ENCODE results near the gene NELL1.

NELL1 gene

DNA sequence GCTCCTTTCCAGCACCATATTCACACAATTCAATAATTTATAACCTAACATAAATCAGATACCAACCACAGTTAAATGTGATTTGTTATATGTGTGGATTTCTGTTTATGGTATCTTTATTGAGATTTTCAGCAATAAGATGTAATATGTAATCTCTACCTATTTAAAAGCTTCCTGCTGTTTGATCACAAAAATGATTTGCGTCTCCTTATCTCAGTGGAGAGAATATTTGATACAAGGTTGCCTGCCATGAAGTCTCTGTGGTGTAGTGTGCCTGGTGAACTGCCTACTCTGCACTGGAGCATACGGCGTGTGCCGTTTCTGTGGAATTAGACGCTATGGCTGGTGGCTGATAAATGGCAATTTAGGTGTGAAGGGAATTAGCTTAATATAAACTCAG is 741.1 kb downstream of the NELL1 start:
- no peak overlapping the region for H2AFZ ChIP-seq (ENCODE audit: low read depth, low read length)
- no peaks in the 10 kb centered on the region for H3K36me3 ChIP-seq (ENCODE audit: insufficient read depth, low read length)
- ATAC-seq (ENCODE audit: insufficient read depth, low read depth) (no peak), DNase-seq (no peak)
- H3K27ac ChIP-seq (ENCODE audit: low read length): no peak overlapping the region
- H3K4me1 ChIP-seq (ENCODE audit: insufficient read depth, low read length): no peaks in the 10 kb centered on the region
- H3K9ac ChIP-seq (ENCODE audit: low read depth, low read length): no peak overlapping the region
- H3K4me2 ChIP-seq (ENCODE audit: insufficient read depth, low read length): no peak overlapping the region
- no peaks in the 10 kb centered on the region for H3K79me2 ChIP-seq (ENCODE audit: insufficient read depth, low read length)
- no peaks in the 10 kb centered on the region for H4K20me1 ChIP-seq (ENCODE audit: insufficient read depth, low read length)
- H3K4me3 ChIP-seq (ENCODE audit: low read depth in 1 of 2, low read length in 2 of 2): no peak overlapping the region
- no peaks in the 10 kb centered on the region for H3K27me3 ChIP-seq (ENCODE audit: insufficient read depth, low read length, poor library complexity)
- TF ChIP-seq, protein P1, sequence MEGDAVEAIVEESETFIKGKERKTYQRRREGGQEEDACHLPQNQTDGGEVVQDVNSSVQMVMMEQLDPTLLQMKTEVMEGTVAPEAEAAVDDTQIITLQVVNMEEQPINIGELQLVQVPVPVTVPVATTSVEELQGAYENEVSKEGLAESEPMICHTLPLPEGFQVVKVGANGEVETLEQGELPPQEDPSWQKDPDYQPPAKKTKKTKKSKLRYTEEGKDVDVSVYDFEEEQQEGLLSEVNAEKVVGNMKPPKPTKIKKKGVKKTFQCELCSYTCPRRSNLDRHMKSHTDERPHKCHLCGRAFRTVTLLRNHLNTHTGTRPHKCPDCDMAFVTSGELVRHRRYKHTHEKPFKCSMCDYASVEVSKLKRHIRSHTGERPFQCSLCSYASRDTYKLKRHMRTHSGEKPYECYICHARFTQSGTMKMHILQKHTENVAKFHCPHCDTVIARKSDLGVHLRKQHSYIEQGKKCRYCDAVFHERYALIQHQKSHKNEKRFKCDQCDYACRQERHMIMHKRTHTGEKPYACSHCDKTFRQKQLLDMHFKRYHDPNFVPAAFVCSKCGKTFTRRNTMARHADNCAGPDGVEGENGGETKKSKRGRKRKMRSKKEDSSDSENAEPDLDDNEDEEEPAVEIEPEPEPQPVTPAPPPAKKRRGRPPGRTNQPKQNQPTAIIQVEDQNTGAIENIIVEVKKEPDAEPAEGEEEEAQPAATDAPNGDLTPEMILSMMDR (IDR thresholded peaks at IDR 0.05; ENCODE audit: borderline replicate concordance, extremely low read depth, low read length, poor library complexity, severe bottlenecking): no peak
- TF ChIP-seq EZH2 (IDR thresholded peaks at IDR 0.05; ENCODE audit: borderline replicate concordance, low read depth, low read length, severe bottlenecking): no peak
- H3K9me3 ChIP-seq (ENCODE audit: insufficient read depth, low read length, severe bottlenecking): no peaks in the 10 kb centered on the region

DNA sequence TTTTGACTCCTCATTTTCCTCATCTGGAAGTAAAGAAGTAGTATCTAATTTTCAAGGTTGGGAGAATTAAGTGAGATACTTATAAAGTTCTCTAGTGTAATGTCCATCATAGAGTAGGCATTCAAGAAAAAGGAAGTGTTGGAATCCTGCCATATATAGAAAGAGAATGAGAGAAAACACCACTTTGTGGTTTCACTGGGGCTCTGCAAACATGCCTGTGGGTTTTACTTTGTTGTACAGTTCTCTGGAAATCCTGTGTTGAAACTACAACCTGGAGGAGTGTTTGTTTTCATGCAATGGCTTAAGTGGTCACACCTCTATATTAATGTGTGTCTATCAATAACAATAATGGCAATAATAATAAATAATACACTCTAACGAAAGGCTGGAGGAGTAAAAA is 741.7 kb downstream of the NELL1 start:
- no peaks in the 10 kb centered on the region for H4K20me1 ChIP-seq (ENCODE audit: insufficient read depth, low read length)
- no peak overlapping the region for H3K4me2 ChIP-seq (ENCODE audit: insufficient read depth, low read length)
- H2AFZ ChIP-seq (ENCODE audit: low read depth, low read length): no peak overlapping the region

DNA sequence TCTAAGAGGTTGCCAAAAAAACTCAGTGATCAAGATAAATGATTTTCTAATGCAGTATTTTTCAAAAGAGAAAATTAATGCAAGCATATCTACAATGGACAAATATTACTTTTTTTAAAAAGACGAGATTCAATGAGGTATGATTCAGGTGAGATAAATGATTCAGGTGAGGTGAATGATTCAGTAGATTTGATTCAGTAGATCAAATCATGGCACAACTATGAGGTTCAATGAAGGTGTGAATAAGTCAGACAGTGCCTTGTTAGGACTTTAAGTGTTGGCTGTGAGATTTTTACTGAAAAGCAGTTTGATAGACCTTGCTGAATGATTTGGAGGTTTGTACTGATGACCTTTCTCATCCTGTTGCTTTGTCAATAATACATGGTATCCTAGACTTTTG is 742.2 kb downstream of the NELL1 start:
- TF ChIP-seq, protein P1 (IDR thresholded peaks at IDR 0.05; ENCODE audit: borderline replicate concordance, extremely low read depth, low read length, poor library complexity, severe bottlenecking): no peak
- TF ChIP-seq EZH2 (IDR thresholded peaks at IDR 0.05; ENCODE audit: borderline replicate concordance, low read depth, low read length, severe bottlenecking): no peak
- no peak overlapping the region for H3K9ac ChIP-seq (ENCODE audit: low read depth, low read length)
- H3K4me3 ChIP-seq (ENCODE audit: low read depth in 1 of 2, low read length in 2 of 2): no peak overlapping the region
- no peaks in the 10 kb centered on the region for H3K27me3 ChIP-seq (ENCODE audit: insufficient read depth, low read length, poor library complexity)
- no peak for DNase-seq
- no peaks in the 10 kb centered on the region for H3K9me3 ChIP-seq (ENCODE audit: insufficient read depth, low read length, severe bottlenecking)
- H3K27ac ChIP-seq (ENCODE audit: low read length): no peak overlapping the region
- H4K20me1 ChIP-seq (ENCODE audit: insufficient read depth, low read length): no peaks in the 10 kb centered on the region
- H2AFZ ChIP-seq (ENCODE audit: low read depth, low read length): no peak overlapping the region
- H3K79me2 ChIP-seq (ENCODE audit: insufficient read depth, low read length): no peaks in the 10 kb centered on the region
- H3K4me2 ChIP-seq (ENCODE audit: insufficient read depth, low read length): no peak overlapping the region
- no peaks in the 10 kb centered on the region for H3K4me1 ChIP-seq (ENCODE audit: insufficient read depth, low read length)
- H3K36me3 ChIP-seq (ENCODE audit: insufficient read depth, low read length): no peaks in the 10 kb centered on the region
- ATAC-seq (ENCODE audit: insufficient read depth, low read depth): no peak

More for the DNA sequence above, 741.7 kb downstream of the NELL1 start:
- DNase-seq: no peak
- H3K4me3 ChIP-seq (ENCODE audit: low read depth in 1 of 2, low read length in 2 of 2): no peak overlapping the region
- no peak for TF ChIP-seq EZH2 (IDR thresholded peaks at IDR 0.05; ENCODE audit: borderline replicate concordance, low read depth, low read length, severe bottlenecking)
- H3K27ac ChIP-seq (ENCODE audit: low read length): no peak overlapping the region
- H3K36me3 ChIP-seq (ENCODE audit: insufficient read depth, low read length): no peaks in the 10 kb centered on the region
- ATAC-seq (ENCODE audit: insufficient read depth, low read depth): peak; percentile 73; the same call in 2 of the 3 replicates
- no peaks in the 10 kb centered on the region for H3K79me2 ChIP-seq (ENCODE audit: insufficient read depth, low read length)
- no peak overlapping the region for H3K9ac ChIP-seq (ENCODE audit: low read depth, low read length)
- H3K27me3 ChIP-seq (ENCODE audit: insufficient read depth, low read length, poor library complexity): no peaks in the 10 kb centered on the region
- no peaks in the 10 kb centered on the region for H3K4me1 ChIP-seq (ENCODE audit: insufficient read depth, low read length)
- no peaks in the 10 kb centered on the region for H3K9me3 ChIP-seq (ENCODE audit: insufficient read depth, low read length, severe bottlenecking)

DNA sequence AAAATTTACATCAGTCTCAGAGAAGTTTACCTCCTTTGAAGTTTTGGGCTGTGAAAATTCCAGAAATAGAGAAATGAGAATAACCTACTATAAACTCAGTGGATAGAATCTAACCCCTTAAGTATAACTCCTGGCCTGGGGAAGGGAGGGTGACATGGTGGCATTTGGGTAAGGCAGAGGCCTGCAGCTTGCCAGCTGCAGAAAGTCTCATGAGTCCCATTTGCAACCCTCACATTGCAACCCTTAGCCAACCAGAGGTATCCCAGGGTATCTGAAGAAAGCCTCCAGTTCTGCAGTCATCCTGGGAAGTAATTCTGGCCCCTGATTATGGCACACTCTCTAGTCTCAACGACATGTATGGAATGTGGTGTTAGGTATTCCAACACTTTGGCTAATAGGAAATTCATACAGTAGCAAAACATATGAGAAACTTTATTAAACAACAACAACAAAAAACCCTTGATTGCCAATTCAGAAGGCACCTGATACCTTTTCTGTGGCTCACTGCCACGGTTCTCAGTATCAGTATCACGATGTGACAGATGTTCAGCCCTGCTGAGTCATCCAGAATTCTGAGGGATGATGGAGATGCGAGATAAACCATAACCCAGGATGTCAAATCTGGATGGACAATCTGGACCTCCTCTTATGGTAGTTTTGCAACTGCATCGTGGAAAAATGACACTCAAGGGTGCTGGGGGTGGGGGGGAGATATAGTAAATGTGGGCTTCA is 743.4 kb downstream of the NELL1 start:
- TF ChIP-seq EZH2 (IDR thresholded peaks at IDR 0.05; ENCODE audit: borderline replicate concordance, low read depth, low read length, severe bottlenecking): no peak
- TF ChIP-seq, protein P1 (IDR thresholded peaks at IDR 0.05; ENCODE audit: borderline replicate concordance, extremely low read depth, low read length, poor library complexity, severe bottlenecking): no peak
- H4K20me1 ChIP-seq (ENCODE audit: insufficient read depth, low read length): no peaks in the 10 kb centered on the region
- H3K9ac ChIP-seq (ENCODE audit: low read depth, low read length): no peak overlapping the region
- H3K27ac ChIP-seq (ENCODE audit: low read length): no peak overlapping the region
- H3K4me1 ChIP-seq (ENCODE audit: insufficient read depth, low read length): no peaks in the 10 kb centered on the region
- H3K9me3 ChIP-seq (ENCODE audit: insufficient read depth, low read length, severe bottlenecking): no peaks in the 10 kb centered on the region
- H3K4me3 ChIP-seq (ENCODE audit: low read depth in 1 of 2, low read length in 2 of 2): no peak overlapping the region
- H3K4me2 ChIP-seq (ENCODE audit: insufficient read depth, low read length): no peak overlapping the region
- H2AFZ ChIP-seq (ENCODE audit: low read depth, low read length): no peak overlapping the region
- no peak for DNase-seq
- no peaks in the 10 kb centered on the region for H3K79me2 ChIP-seq (ENCODE audit: insufficient read depth, low read length)
- no peaks in the 10 kb centered on the region for H3K36me3 ChIP-seq (ENCODE audit: insufficient read depth, low read length)
- ATAC-seq (ENCODE audit: insufficient read depth, low read depth): no peak
- no peaks in the 10 kb centered on the region for H3K27me3 ChIP-seq (ENCODE audit: insufficient read depth, low read length, poor library complexity)
